Neural crest cell (in vitro differentiated cells): Measurements from ENCODE around the gene PIAS1. TPM values are rescaled to one million over a fixed set of nuclear protein-coding genes. Genes with fewer than 3 reads are reported as not detected.
A peak's percentile ranks its signal among the peaks of the same experiment; 100 is the strongest.
"Not testable (repeated sequence)": the region's sequence is repeated elsewhere in the genome, so short reads cannot be mapped to it uniquely, and the experiment has no call there.

Experiments
- DNase-seq: peaks from one replicate; pipeline ENCODE4 v3.0.0; 2021; ENCODE audit warnings: low read depth, mixed read lengths, low spot score
- H3K27ac Mint-ChIP-seq: one replicate; pipeline ENCODE4 v1.8.0; 2021; ENCODE audit warnings: mild to moderate bottlenecking, mixed read lengths; ENCODE audit not compliant: unreplicated experiment
- H3K27me3 Mint-ChIP-seq: 2 replicates; pipeline ENCODE4 v1.8.0; 2021; ENCODE audit warnings: low read depth, mild to moderate bottlenecking, mixed read lengths
- H3K36me3 Mint-ChIP-seq: 2 replicates; pipeline ENCODE4 v1.8.0; 2021; ENCODE audit warnings: low read depth, mild to moderate bottlenecking, mixed read lengths
- H3K4me1 Mint-ChIP-seq: 2 replicates; pipeline ENCODE4 v1.8.0; 2021; ENCODE audit warnings: mixed read lengths
- H3K4me3 Mint-ChIP-seq: one replicate; pipeline ENCODE4 v1.8.0; 2021; ENCODE audit warnings: mild to moderate bottlenecking, mixed read lengths
- H3K9me3 Mint-ChIP-seq: 2 replicates; pipeline ENCODE4 v1.8.0; 2021; ENCODE audit warnings: mixed read lengths
- total RNA-seq: library from RNA; stranded (reverse); gene quantifications from 2 replicates; pipeline ENCODE4 v1.2.1, GENCODE V29; 2021
- TF ChIP-seq, protein P1 (sequence below): fragments of 200-600 bp; sonication (generic); conservative IDR thresholded peaks from 2 replicates; pipeline ENCODE4 v1.5.0; 2021; ENCODE audit warnings: antibody characterized with exemption, mild to moderate bottlenecking

The PIAS1 gene
- total RNA-seq, 1 donor from 2014 or later: 41.3 TPM

DNA sequence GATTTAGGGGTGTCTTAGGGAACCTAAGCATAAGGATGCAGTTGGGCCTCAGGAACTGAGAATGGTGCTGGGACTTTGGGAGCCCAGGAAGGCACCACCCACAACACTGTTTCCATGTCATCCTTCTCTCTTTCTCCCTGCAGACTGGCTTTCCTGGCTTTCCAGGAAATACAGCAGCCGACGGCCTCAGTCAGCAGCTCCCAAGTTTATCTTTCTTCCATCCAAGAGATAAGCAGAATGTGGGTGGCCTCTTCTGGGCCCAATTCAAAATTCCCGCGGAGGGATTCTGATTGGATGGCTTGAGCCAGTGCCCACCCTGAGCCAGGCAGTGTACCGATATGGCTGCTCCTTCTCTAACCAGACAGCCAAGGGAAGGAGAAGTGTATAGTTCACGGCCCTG, 179.9 kb downstream of the PIAS1 start:
- Mint-ChIP-seq H3K27me3 (no peaks in the 10 kb centered on the region), H3K4me3 (peak overlapping the region; percentile 57), H3K9me3 (no peaks in the 10 kb centered on the region), H3K4me1 (peaks cover 19% of the 10 kb centered on the region), H3K27ac (no peak overlapping the region), H3K36me3 (no peaks in the 10 kb centered on the region)
- no peak for DNase-seq
- TF ChIP-seq, protein P1, sequence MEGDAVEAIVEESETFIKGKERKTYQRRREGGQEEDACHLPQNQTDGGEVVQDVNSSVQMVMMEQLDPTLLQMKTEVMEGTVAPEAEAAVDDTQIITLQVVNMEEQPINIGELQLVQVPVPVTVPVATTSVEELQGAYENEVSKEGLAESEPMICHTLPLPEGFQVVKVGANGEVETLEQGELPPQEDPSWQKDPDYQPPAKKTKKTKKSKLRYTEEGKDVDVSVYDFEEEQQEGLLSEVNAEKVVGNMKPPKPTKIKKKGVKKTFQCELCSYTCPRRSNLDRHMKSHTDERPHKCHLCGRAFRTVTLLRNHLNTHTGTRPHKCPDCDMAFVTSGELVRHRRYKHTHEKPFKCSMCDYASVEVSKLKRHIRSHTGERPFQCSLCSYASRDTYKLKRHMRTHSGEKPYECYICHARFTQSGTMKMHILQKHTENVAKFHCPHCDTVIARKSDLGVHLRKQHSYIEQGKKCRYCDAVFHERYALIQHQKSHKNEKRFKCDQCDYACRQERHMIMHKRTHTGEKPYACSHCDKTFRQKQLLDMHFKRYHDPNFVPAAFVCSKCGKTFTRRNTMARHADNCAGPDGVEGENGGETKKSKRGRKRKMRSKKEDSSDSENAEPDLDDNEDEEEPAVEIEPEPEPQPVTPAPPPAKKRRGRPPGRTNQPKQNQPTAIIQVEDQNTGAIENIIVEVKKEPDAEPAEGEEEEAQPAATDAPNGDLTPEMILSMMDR: no peak

DNA sequence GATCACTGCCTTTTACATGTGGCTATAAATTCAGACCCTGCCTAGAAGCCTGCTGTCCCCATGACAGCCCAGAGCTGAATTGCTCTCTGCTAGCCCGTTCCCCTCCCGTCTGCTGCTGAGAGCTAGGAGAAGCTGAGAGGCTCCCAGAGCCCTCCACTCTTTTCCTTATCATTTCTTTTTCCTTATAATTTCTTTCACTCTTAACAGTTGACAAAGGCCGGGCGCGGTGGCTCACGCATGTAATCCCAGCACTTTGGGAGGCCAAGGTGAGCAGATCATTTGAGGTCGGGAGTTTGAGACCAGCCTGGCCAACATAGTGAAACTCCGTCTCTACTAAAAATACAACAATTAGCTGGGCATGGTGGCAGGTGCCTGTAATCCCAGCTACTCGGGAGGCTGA, 180.4 kb downstream of the PIAS1 start:
- not testable (repeated sequence) for H3K36me3 Mint-ChIP-seq, H3K9me3 Mint-ChIP-seq, H3K27ac Mint-ChIP-seq, DNase-seq, H3K4me3 Mint-ChIP-seq, H3K27me3 Mint-ChIP-seq
- peaks cover 19% of the 10 kb centered on the region for H3K4me1 Mint-ChIP-seq

DNA sequence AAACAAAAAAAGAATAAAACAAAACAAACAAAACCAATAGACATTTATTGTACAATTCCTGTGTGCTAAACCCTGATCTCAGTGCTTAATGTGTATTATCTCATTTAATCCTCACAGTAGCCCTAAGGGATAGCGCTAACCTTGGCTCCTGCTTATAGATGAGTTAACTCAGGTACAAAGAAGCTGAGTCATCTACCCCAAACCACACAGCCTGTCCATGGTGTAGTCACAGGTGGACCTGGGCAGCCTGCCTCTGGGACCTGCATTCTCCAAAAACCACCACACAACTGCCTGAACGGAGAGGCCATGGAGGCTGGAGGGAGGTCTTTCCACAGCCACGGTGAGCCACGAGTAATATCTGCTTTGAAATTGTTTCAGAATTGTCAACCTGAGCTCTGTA, 180.9 kb downstream of the PIAS1 start:
- Mint-ChIP-seq H3K9me3 (no peaks in the 10 kb centered on the region), H3K4me1 (peaks cover 15% of the 10 kb centered on the region), H3K27me3 (no peaks in the 10 kb centered on the region), H3K36me3 (no peaks in the 10 kb centered on the region), H3K27ac (no peak overlapping the region), H3K4me3 (no peak overlapping the region)
- TF ChIP-seq, protein P1: no peak
- DNase-seq: no peak

DNA sequence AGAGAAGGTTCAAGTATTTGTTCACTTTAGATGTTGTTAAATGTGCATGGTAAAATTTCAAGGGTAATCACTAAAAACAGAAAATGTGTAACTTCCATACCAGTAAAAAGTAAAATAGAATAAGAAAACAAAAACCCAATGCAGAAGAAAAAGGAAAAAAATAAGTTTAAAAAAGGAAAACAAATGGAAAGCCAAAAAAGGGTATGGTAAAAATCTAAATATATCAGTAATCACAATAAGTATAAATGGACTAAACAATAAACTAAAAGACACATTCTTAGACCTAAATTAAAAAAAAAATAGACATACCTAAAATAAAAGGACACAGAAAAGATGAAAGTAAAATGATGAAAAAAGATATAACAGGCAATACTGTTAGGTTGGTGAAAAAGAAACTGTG, 184.9 kb downstream of the PIAS1 start:
- no peaks in the 10 kb centered on the region for H3K27me3 Mint-ChIP-seq

DNA sequence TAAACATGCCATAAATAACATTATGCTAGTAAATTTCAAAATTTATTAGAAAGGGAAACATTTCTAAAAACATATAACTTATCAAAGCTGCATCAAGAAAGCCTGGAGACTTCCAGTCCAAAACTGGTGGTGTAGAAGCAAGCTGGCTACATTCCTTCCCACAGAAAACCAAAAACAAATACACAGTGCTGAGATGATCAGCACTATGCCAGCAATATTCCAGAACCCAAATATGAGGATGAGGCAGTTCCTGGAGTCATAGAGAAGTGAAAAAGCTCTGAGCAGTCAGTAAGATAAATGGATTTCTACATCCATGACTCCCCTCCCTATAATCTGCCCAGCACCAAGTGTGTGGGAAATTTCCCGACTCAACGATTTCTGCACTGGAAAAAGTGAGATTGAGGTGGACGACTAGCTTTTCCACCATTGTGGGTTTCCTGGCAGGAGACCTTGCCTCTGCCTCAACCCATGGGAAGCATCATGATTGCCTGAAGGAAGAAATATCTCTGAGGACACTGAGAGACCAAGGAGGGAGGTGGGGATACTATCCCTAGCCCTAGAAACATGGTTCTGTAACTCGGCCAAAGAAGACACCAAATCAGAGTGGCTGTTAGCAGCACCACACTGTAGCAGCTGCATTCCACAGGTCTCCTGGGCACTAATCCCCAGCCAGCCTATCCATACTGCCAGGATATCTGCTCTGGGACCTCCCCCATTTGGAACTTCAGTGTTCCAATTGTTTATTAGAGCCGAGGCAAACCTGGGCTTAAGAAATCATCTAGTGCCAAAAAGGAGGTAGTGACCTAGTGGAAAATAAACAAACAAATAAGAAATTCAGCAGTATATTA, 187.2 kb downstream of the PIAS1 start:
- TF ChIP-seq, protein P1: no peak
- Mint-ChIP-seq H3K4me3 (no peak overlapping the region), H3K27me3 (no peaks in the 10 kb centered on the region), H3K36me3 (peaks cover 10% of the 10 kb centered on the region), H3K4me1 (no peaks in the 10 kb centered on the region), H3K9me3 (peaks cover 8% of the 10 kb centered on the region), H3K27ac (no peak overlapping the region)
- DNase-seq: no peak

More for the DNA sequence above, 184.9 kb downstream of the PIAS1 start:
- H3K4me1 Mint-ChIP-seq: no peaks in the 10 kb centered on the region
- H3K27ac Mint-ChIP-seq: no peak overlapping the region
- TF ChIP-seq, protein P1: no peak
- DNase-seq: no peak
- H3K9me3 Mint-ChIP-seq: peaks cover 3% of the 10 kb centered on the region
- H3K36me3 Mint-ChIP-seq: peaks cover 6% of the 10 kb centered on the region
- H3K4me3 Mint-ChIP-seq: no peak overlapping the region

Other genes starting within 250 kb of the PIAS1 start
- 0.36 and 0.49 TPM in 2 replicates for gene SKOR1, start 228.8 kb upstream of the PIAS1 start, total RNA-seq
- not detected in 2 replicates for gene RNU6-1, start 214.3 kb upstream of the PIAS1 start, total RNA-seq
- 11.9 and 14.8 TPM in 2 replicates for gene CALML4, start 151.0 kb downstream of the PIAS1 start, total RNA-seq
- gene CLN6, start 175.4 kb downstream of the PIAS1 start, total RNA-seq: 71.3 and 73.3 TPM in 2 replicates
- 61.4 and 67.0 TPM in 2 replicates for gene FEM1B, start 223.4 kb downstream of the PIAS1 start, total RNA-seq